HG03025 (cell line): Measurements from ENCODE around the gene MN1.
"Not testable (repeated sequence)": the region's sequence is repeated elsewhere in the genome, so short reads cannot be mapped to it uniquely, and the experiment has no call there.

Experiments used
- ATAC-seq: cut with Tn5 transposase; IDR thresholded peaks from one replicate; pipeline ENCODE4 v1.9.1; 2021; ENCODE audit warnings: mild to moderate bottlenecking, moderate library complexity; ENCODE audit not compliant: unreplicated experiment, low FRiP score

MN1 gene

DNA sequence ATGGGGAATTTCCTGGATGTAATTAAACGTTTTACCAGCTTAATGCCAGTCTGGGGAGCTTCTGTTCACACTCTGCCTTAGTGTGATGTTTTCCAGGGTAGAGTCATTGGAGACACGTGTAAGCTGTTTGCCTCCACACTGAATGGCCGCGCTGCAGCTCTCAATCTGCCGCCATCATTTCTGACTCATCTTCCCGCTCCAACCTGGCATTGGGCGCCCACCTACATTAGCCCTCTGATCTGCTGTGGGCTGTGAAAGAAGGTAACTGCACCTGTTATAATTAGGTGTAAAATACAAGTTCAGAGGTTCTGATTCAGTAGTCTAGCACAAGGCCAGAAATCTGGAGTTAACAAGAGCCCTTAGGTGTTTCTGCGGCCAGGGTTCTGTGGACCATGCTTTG, 54.6 kb downstream of the MN1 start:
- no peak for ATAC-seq

DNA sequence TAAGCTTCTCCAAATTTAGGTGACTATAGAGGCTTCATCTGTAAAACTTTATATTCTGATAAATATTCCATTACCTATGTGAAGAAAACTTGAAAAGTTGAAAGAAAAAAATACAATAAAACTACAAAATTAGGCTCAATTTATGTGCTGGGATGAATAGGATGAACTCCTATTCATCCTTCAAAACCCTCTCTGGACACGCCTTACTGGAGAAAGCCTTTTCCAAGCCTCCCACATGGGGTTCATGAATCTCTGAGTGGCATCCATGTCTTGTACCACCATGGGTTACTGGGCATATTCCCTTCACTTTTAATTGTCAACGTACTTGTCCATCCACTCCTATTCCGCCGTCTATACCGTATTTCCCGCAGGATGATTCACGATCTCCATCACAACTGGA, 55.7 kb downstream of the MN1 start:
- ATAC-seq: no peak

DNA sequence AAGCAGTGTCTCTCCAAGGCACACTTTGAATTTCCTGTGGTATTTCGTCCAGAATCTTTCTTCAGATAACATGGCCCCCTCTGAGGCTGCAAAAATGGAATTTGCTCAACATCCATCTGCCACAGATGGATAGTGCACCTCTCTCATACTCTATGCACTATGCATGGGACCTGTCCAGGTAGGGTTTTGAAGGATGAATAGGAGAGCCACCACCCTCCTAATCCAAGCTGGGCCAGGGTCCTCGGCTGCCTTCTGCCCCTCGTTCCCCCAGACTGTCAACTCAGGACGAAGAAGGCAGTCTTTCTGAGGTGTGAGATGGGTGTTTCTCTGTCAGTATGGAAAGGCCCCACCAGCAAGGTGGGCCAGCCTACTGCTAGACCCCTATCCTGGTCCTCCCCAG, 56.4 kb downstream of the MN1 start:
- ATAC-seq: no peak

DNA sequence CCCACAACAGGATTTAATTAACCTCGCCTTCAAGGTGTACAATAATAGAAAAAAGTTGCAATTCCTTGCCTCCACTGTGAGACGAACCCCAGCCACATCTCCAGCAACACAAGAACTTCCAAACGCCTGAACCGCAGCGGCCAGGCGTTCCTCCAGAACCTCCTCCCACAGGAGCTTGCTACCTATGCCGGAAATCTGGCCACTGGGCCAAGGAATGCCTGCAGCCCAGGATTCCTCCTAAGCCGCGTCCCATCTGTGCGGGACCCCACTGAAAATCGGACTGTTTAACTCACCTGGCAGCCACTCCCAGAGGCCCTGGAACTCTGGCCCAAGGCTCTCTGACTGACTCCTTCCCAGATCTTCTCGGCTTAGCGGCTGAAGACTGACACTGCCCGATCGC, 57.5 kb downstream of the MN1 start:
- not testable (repeated sequence) for ATAC-seq

GRCh38 chr22:27740202-27740748, 61.3 kb downstream of the MN1 start:
- ATAC-seq: no peak

DNA sequence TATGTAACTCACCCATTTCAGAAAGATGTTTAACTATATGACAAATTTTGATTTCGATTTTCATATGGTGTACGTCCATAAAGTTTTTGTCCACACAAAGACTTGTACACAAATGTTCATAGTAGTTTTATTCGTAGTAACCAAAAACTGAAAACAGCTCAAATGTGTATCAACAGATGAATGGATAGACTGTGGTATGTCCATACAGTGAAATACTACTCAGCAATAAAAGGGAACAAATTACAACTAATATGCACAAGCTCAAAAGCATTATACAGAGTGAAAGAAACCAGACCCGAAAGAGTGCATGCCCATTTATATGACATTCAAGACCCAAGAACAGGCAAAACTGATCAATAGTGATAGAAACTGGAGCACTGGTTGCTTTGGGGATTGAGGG, 64.0 kb downstream of the MN1 start:
- ATAC-seq: no peak

GRCh38 chr22:27734066-27734465, 67.5 kb downstream of the MN1 start:
- ATAC-seq: no peak

DNA sequence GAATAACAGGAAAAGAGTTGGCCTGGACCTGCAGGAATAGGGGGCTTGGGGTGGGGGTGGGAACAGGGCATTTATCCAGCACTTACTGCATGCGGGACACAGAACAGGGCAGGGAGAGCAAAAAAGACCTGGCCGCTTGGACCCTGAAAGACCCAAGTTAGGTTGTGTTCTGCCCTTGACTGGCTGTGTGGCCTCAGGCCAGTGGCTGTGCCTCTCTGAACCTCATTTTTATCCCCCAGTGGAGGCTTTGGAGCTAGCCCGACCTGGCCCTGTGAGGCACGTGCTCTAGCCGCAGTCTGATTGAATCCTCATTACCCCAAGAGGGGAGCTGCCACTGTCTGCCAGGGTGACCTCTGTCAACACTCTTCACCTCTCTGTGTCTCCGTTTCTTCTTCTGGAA, 68.7 kb downstream of the MN1 start:
- ATAC-seq: no peak

DNA sequence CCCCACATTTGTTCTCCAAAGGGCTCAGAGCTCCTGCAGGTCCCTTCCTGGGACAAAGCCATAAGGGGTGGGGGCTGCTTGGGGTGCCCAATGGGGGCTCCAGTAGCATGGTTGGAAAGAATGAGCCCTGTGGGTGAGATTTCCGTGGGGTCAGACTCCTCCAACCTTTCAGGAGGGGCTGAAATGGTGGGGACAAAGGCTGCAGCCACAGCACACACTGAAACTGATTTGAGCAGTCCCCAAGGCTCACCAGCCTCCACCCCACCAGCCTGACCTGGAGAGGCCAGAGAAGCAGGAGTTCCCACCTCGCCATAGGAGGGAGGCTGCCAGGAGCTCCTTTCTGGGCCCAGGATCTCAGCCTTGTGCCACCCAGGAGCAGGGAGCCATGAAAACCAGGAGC, 69.2 kb downstream of the MN1 start:
- ATAC-seq: no peak

DNA sequence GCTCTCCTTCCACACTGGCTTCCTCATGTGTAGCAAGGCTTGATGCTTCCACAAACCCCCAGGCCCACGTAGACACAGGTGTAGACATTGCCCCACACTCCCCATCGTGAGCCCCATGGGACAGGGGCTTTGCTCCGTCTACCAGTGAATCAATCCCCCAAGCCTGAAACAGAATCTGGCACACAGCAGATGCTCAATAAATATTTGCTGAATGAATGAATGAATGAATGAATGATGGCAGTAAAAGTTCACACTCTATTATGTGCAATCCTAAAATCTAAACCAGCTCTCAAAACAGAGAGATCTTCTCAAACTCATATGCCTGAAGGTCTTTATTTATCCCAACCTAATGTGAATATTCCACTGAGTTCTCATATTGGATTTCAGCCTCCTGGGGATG, 69.9 kb downstream of the MN1 start:
- ATAC-seq: no peak

DNA sequence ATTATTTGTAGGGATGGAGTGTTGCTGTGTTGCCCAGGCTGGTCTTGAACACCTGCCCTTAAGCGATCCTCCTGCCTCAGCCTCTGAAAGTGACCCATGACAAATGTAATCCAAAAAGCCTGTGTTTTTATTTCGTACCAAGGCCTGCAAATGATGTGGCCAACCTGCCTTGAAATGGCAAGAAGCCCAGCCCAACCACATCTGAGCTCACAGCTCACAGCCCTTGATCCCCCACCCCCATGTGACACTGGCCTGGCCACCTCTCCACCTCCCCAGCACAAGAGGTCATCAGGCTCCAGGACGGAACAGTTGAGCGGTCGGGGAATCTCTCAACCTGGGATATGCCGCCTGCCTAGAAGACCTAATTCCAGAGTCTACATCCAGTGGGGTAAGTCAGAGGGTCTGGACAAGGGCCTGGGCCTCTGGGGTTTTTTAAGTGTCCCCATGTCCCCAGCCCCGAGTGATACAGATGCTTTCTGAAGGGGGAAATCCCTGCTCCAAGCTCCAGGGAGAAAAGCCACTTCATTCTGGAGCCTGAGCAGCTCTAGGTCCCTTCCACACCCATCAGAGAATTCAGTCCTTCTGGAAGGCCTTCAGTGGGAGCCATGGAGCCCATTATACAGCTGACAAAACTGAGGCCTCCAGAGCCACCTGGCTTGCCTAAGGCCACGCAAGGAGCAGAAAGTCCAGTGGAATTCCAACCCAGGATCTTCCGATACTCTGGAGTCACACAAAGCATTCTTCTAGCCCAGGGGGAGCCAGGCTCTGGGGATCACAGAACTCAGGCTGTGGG, 70.7 kb downstream of the MN1 start:
- no peak for ATAC-seq

- no peak for ATAC-seq
These were observed 72.3 kb downstream of the MN1 start for GRCh38 chr22:27729246-27729645.

GRCh38 chr22:27727673-27728451, 73.7 kb downstream of the MN1 start:
- no peak for ATAC-seq

DNA sequence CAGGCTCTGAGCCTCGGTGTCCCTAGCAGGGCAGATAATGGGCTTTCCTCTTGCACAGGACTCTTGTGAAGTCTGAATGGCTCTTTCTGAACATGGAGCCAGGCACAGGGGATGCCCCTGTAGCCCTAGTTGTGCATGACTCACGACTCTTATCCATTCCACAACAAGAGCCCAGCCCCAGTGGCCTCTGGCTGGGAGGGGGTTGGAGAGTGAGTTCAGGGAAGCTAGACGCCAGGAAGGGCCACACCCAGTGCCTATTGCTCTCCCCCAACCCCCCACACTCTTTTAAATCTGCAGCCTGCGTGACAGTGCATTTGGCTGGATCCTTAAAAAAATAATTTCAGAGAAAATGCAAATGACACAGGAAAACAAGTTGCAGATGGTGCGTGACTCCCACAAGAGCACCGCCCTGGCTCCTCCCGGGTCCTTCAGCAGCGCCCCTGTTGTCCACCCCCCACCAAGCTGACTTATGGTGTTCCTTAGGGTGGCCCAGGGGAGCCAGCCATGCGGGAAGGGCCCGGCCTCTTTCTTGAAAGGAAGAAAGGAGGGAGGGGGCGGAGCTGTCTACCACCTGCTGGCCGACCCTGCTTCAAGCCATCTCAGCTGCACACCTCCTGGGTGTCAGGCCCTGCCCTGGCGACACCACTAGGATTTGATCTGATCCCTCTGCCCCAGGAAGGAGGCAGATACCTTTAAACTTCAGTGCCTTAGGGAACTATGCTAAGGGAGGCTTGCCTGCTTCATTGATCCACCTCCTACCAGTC, 74.7 kb downstream of the MN1 start:
- ATAC-seq: no peak

DNA sequence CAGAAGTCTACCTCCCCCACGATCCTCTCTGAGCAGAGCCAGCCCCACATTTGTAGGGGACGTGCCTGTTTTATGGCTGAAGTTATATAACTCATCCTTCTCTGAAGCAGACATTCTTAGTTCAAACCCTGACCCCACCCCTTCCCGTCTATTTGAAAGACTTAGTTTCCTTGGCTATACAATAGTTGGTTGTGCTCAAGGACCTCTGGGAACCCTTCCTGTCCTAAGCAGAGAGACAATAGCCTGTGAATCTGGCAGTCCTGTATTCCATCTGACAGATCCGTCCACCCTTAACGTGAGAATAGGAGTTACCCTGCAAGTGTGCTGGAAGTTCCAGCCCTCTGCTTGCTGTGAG, 75.2 kb downstream of the MN1 start:
- no peak for ATAC-seq

DNA sequence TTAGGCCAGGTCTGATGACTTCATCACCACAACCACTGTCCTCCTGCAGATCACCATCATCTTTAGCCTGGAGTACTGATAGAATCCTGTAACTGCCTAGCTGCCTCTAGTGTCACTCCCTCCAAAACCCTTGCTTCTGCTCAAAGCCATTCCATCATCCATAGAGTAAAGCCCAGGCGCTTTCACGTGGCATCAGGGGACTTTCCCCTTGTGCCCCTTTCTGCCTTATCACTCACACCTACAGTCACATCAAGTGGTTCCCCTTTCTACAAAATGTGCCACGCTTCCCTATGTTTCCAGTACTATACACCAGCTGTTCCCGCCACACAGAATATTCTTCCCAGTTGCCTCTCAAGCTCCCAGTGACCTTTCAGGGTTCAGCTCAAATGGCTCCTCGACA, 75.9 kb downstream of the MN1 start:
- ATAC-seq: no peak

- no peak for ATAC-seq
These were observed 76.8 kb downstream of the MN1 start for GRCh38 chr22:27724709-27725108.

DNA sequence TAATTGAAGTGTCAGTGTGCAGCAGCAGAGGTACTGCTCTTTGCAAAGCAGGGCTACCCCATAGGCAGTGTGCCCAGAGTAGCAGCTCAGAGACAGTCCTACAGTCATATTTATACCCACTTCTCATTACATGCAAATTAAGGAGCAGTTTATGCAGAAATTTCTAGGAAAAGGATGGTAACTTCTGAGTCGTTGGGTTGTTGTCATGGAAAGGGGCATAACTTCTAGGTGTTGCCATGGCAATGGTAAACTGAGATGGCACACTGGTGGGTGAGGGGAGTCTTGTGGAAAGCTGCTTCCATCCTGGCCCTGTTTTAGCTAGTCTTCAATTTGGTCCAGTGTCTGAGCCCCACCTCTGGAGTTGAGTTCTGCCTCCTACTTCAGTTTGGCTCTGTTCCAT, 77.4 kb downstream of the MN1 start:
- no peak for ATAC-seq

GRCh38 chr22:27723708-27724107, 77.8 kb downstream of the MN1 start:
- no peak for ATAC-seq

DNA sequence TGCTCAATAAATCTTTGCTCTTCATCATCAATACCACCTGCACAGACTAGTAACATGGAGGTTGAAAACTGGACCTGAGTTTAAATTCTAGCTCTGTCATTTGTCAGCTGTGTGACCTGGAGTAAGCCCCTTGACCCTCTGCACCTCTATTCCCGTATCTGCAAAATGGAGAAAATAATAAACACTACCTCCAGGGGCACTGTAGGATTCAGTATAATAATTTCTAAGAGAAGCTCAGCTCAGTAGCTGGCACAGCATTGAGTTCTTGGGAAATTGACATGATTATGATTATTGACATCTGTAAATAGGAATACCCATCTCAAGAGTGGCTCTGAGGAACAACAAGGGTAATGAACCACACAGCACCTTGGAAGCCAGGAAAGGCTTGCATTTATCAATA, 78.4 kb downstream of the MN1 start:
- ATAC-seq: no peak

GRCh38 chr22:27720860-27721259, 80.7 kb downstream of the MN1 start:
- ATAC-seq: no peak
